ENCODE measurements around the gene F2R.
"Not testable (repeated sequence)": the region's sequence is repeated elsewhere in the genome, so short reads cannot be mapped to it uniquely, and the experiment has no call there.

The F2R gene

GRCh38 chr5:76715736-76716455 is at the start of gene F2R:
Gene F2R, plus strand, starts transcription at chr5:76716126. Its CDS starts 182 bp downstream, at chr5:76716308.
- Mint-ChIP-seq H3K9me3 (no peaks in the 10 kb centered on the region), H3K4me3 (peak within 1 kb of the TSS; percentile 85), H3K36me3 (no peaks in the 10 kb centered on the region), H3K27ac (no peak within 1 kb of the TSS), H3K4me1 (peaks cover 19% of the 10 kb centered on the region), H3K27me3 (peaks cover 26% of the 10 kb centered on the region)

- no peaks in the 10 kb centered on the region for H3K4me1 Mint-ChIP-seq
- no peak overlapping the region for H3K4me3 Mint-ChIP-seq
- peaks cover 22% of the 10 kb centered on the region for H3K36me3 Mint-ChIP-seq
- H3K9me3 Mint-ChIP-seq: no peaks in the 10 kb centered on the region
- no peaks in the 10 kb centered on the region for H3K27me3 Mint-ChIP-seq
- H3K27ac Mint-ChIP-seq: no peak overlapping the region
Observed at GRCh38 chr5:76667495-76667894, 48.4 kb upstream of the F2R start.

GRCh38 chr5:76669245-76669644 is 46.7 kb upstream of the F2R start:
- Mint-ChIP-seq H3K4me1 (no peaks in the 10 kb centered on the region), H3K27me3 (no peaks in the 10 kb centered on the region), H3K27ac (no peak overlapping the region), H3K4me3 (no peak overlapping the region), H3K9me3 (no peaks in the 10 kb centered on the region), H3K36me3 (peaks cover 33% of the 10 kb centered on the region)

- no peak overlapping the region for H3K4me3 Mint-ChIP-seq
- no peaks in the 10 kb centered on the region for H3K9me3 Mint-ChIP-seq
- peaks cover 31% of the 10 kb centered on the region for H3K36me3 Mint-ChIP-seq
- no peak overlapping the region for H3K27ac Mint-ChIP-seq
- H3K27me3 Mint-ChIP-seq: no peaks in the 10 kb centered on the region
- no peaks in the 10 kb centered on the region for H3K4me1 Mint-ChIP-seq
Observed at GRCh38 chr5:76670508-76670907, 45.4 kb upstream of the F2R start.

GRCh38 chr5:76672242-76672641 is 43.7 kb upstream of the F2R start:
- no peaks in the 10 kb centered on the region for H3K9me3 Mint-ChIP-seq
- no peak overlapping the region for H3K27ac Mint-ChIP-seq
- peaks cover 37% of the 10 kb centered on the region for H3K36me3 Mint-ChIP-seq
- no peaks in the 10 kb centered on the region for H3K4me1 Mint-ChIP-seq
- H3K27me3 Mint-ChIP-seq: no peaks in the 10 kb centered on the region
- no peak overlapping the region for H3K4me3 Mint-ChIP-seq

GRCh38 chr5:76673125-76673524 is 42.8 kb upstream of the F2R start:
- no peaks in the 10 kb centered on the region for H3K27me3 Mint-ChIP-seq
- H3K9me3 Mint-ChIP-seq: no peaks in the 10 kb centered on the region
- no peaks in the 10 kb centered on the region for H3K4me1 Mint-ChIP-seq
- no peak overlapping the region for H3K27ac Mint-ChIP-seq
- H3K4me3 Mint-ChIP-seq: no peak overlapping the region
- H3K36me3 Mint-ChIP-seq: peaks cover 38% of the 10 kb centered on the region

- no peak overlapping the region for H3K27ac Mint-ChIP-seq
- H3K9me3 Mint-ChIP-seq: no peaks in the 10 kb centered on the region
- no peaks in the 10 kb centered on the region for H3K27me3 Mint-ChIP-seq
- no peak overlapping the region for H3K4me3 Mint-ChIP-seq
- H3K4me1 Mint-ChIP-seq: no peaks in the 10 kb centered on the region
- H3K36me3 Mint-ChIP-seq: peaks cover 36% of the 10 kb centered on the region
Observed at GRCh38 chr5:76674330-76675066, 41.4 kb upstream of the F2R start.

GRCh38 chr5:76675364-76675763 is 40.6 kb upstream of the F2R start:
- Mint-ChIP-seq H3K27ac (no peak overlapping the region), H3K4me3 (no peak overlapping the region), H3K27me3 (no peaks in the 10 kb centered on the region), H3K4me1 (no peaks in the 10 kb centered on the region), H3K36me3 (peaks cover 39% of the 10 kb centered on the region), H3K9me3 (no peaks in the 10 kb centered on the region)

- H3K4me1 Mint-ChIP-seq: no peaks in the 10 kb centered on the region
- H3K9me3 Mint-ChIP-seq: no peaks in the 10 kb centered on the region
- H3K4me3 Mint-ChIP-seq: no peak overlapping the region
- H3K27ac Mint-ChIP-seq: no peak overlapping the region
- H3K27me3 Mint-ChIP-seq: no peaks in the 10 kb centered on the region
- H3K36me3 Mint-ChIP-seq: peaks cover 40% of the 10 kb centered on the region
Observed at GRCh38 chr5:76677849-76678472, 38.0 kb upstream of the F2R start.

GRCh38 chr5:76679231-76679630 is 36.7 kb upstream of the F2R start:
- H3K36me3 Mint-ChIP-seq: peaks cover 35% of the 10 kb centered on the region
- no peaks in the 10 kb centered on the region for H3K27me3 Mint-ChIP-seq
- no peak overlapping the region for H3K27ac Mint-ChIP-seq
- H3K4me3 Mint-ChIP-seq: no peak overlapping the region
- no peaks in the 10 kb centered on the region for H3K9me3 Mint-ChIP-seq
- no peaks in the 10 kb centered on the region for H3K4me1 Mint-ChIP-seq

- H3K27ac Mint-ChIP-seq, H3K27me3 Mint-ChIP-seq, H3K9me3 Mint-ChIP-seq, H3K4me1 Mint-ChIP-seq, H3K4me3 Mint-ChIP-seq: not testable (repeated sequence)
- H3K36me3 Mint-ChIP-seq: peaks cover 39% of the 10 kb centered on the region
Observed at GRCh38 chr5:76680826-76681225, 35.1 kb upstream of the F2R start.

- H3K36me3 Mint-ChIP-seq: peaks cover 38% of the 10 kb centered on the region
- H3K4me1 Mint-ChIP-seq: no peaks in the 10 kb centered on the region
- H3K4me3 Mint-ChIP-seq: no peak overlapping the region
- no peaks in the 10 kb centered on the region for H3K27me3 Mint-ChIP-seq
- no peak overlapping the region for H3K27ac Mint-ChIP-seq
- H3K9me3 Mint-ChIP-seq: no peaks in the 10 kb centered on the region
Observed at GRCh38 chr5:76681287-76681686, 34.6 kb upstream of the F2R start.

- H3K4me1 Mint-ChIP-seq: no peaks in the 10 kb centered on the region
- no peak overlapping the region for H3K4me3 Mint-ChIP-seq
- H3K27ac Mint-ChIP-seq: no peak overlapping the region
- H3K36me3 Mint-ChIP-seq: peaks cover 32% of the 10 kb centered on the region
- no peaks in the 10 kb centered on the region for H3K27me3 Mint-ChIP-seq
- H3K9me3 Mint-ChIP-seq: no peaks in the 10 kb centered on the region
Observed at GRCh38 chr5:76682387-76682786, 33.5 kb upstream of the F2R start.

- no peak overlapping the region for H3K27ac Mint-ChIP-seq
- no peaks in the 10 kb centered on the region for H3K4me1 Mint-ChIP-seq
- no peak overlapping the region for H3K4me3 Mint-ChIP-seq
- no peaks in the 10 kb centered on the region for H3K9me3 Mint-ChIP-seq
- H3K27me3 Mint-ChIP-seq: no peaks in the 10 kb centered on the region
- peaks cover 31% of the 10 kb centered on the region for H3K36me3 Mint-ChIP-seq
Observed at GRCh38 chr5:76683816-76684731, 31.9 kb upstream of the F2R start.

- Mint-ChIP-seq H3K4me3 (no peak overlapping the region), H3K27me3 (no peaks in the 10 kb centered on the region), H3K36me3 (peaks cover 31% of the 10 kb centered on the region), H3K27ac (no peak overlapping the region), H3K4me1 (no peaks in the 10 kb centered on the region), H3K9me3 (no peaks in the 10 kb centered on the region)
Observed at GRCh38 chr5:76684756-76685519, 31.0 kb upstream of the F2R start.
